Thoracic aorta (tissue), 2 donors: Measurements from ENCODE around the gene VSIG10L2. TPM values are rescaled to one million over a fixed set of nuclear protein-coding genes. Genes with fewer than 3 reads are reported as not detected.

Experiments
- ATAC-seq: fragments of 150-250 bp; one replicate; pipeline ENCODE4 v1.8.0; 2017; ENCODE audit warnings: low read depth; ENCODE audit not compliant: insufficient number of reproducible peaks, low FRiP score
- DNase-seq: peaks from one replicate; pipeline ENCODE4 v3.0.0-alpha.2; 2020; ENCODE audit warnings: low spot score
- H3K27ac ChIP-seq, 2 donors: fragments of 200-600 bp; sonication (generic); 1 replicate in 1 of 2; 2 replicates in 1 of 2; pipeline ENCODE4 v1.5.1; 2016; ENCODE audit warnings: mild to moderate bottlenecking in 2 of 2, moderate library complexity in 2 of 2
- H3K27me3 ChIP-seq: fragments of 200-600 bp; sonication (generic); replicated peaks from 2 replicates; pipeline ENCODE4 v1.6.0; 2016; ENCODE audit warnings: mild to moderate bottlenecking; ENCODE audit not compliant: insufficient read depth
- H3K36me3 ChIP-seq: fragments of 200-600 bp; sonication (generic); one replicate; pipeline ENCODE4 v1.5.1; 2016
- H3K4me1 ChIP-seq, 2 donors: fragments of 200-600 bp; sonication (generic); 1 replicate in 1 of 2; 2 replicates in 1 of 2; pipeline versions ENCODE4 v1.5.1 to v1.6.0; 2016; ENCODE audit warnings: low read depth in 2 of 2, mild to moderate bottlenecking in 1 of 2; ENCODE audit not compliant: control insufficient read depth in 1 of 2
- H3K4me3 ChIP-seq: fragments of 200-600 bp; sonication (generic); 2 replicates; pipeline ENCODE4 v1.5.1; 2016; ENCODE audit warnings: mild to moderate bottlenecking
- H3K9me3 ChIP-seq: fragments of 200-600 bp; sonication (generic); 2 replicates; pipeline ENCODE4 v1.5.1; 2016
- total RNA-seq, 2 donors: library from RNA; depleted of rRNA; stranded (reverse); fragments of >200 nt; gene quantifications; one replicate each; pipeline versions ENCODE4 v1.1.0 to v1.2.3, GENCODE V29; 2016
- TF ChIP-seq, protein P1 (sequence below): fragments of 200-600 bp; sonication (generic); IDR thresholded peaks from one replicate; pipeline ENCODE4 v1.5.1; 2019; ENCODE audit warnings: antibody characterized with exemption

The VSIG10L2 gene
- total RNA-seq, 2 donors from 2014 or later = not detected

DNA sequence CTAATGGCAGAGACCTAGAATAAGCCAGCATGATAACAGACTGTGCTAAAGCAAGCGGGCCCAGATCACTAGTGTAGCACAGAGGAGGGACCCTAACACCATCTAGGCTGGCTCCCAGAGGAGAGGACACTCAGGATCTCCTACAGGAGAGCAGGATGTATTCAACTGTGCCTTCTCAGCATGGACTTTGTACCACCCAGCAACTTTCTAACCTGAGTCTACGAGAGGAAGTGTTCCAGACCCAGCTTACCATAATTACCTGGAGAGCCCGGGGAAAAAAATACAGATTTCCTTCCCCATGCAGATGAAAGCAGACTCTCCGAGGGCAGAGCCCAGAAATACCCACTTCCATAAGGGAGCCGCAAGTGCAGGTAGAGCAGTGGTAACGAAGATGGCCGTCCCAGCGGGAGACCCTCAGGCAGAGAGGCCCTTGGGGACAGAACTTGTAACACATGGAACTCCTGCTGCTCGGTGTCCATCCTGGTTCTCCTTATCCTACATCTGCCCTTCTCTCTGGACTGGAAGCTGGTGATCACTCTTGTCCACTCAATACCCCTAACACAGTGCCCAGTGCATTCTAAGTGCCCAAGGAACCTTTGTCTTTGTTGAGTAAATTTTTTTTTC lies 21.3 kb upstream of the VSIG10L2 start:
- H3K27ac ChIP-seq = no peak overlapping the region
- H3K9me3 ChIP-seq = no peaks in the 10 kb centered on the region
- no peak overlapping the region for H3K4me3 ChIP-seq
- TF ChIP-seq, protein P1, sequence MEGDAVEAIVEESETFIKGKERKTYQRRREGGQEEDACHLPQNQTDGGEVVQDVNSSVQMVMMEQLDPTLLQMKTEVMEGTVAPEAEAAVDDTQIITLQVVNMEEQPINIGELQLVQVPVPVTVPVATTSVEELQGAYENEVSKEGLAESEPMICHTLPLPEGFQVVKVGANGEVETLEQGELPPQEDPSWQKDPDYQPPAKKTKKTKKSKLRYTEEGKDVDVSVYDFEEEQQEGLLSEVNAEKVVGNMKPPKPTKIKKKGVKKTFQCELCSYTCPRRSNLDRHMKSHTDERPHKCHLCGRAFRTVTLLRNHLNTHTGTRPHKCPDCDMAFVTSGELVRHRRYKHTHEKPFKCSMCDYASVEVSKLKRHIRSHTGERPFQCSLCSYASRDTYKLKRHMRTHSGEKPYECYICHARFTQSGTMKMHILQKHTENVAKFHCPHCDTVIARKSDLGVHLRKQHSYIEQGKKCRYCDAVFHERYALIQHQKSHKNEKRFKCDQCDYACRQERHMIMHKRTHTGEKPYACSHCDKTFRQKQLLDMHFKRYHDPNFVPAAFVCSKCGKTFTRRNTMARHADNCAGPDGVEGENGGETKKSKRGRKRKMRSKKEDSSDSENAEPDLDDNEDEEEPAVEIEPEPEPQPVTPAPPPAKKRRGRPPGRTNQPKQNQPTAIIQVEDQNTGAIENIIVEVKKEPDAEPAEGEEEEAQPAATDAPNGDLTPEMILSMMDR = no peak
- no peaks in the 10 kb centered on the region for H3K27me3 ChIP-seq
- DNase-seq (no peak), ATAC-seq (no peak)
- no peaks in the 10 kb centered on the region for H3K4me1 ChIP-seq
- H3K36me3 ChIP-seq = no peaks in the 10 kb centered on the region

DNA sequence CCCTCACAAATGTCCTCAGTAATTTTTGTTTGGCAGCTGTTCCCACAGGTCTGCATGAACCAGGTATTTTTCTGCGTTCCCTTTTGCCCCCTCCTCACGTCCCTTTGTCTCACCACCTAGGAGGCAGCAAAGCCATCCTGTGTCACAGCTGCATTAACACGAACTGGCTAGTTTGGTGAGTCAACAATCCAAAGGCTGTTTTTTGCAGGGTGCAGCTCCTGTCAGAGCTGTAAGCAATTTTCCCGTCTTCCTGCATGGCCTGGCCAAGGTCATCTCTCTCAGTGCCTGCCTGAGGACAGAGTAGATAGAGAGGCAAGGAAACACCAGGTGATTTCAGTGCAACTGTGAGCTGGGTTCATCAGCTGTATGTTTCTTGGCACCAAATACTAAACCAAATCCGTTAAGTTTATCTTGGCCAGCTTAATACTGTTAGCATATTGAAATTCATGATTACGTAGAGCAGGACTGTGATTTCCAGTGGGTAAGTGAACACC lies 20.6 kb upstream of the VSIG10L2 start:
- H3K9me3 ChIP-seq = no peaks in the 10 kb centered on the region
- no peak for ATAC-seq

DNA sequence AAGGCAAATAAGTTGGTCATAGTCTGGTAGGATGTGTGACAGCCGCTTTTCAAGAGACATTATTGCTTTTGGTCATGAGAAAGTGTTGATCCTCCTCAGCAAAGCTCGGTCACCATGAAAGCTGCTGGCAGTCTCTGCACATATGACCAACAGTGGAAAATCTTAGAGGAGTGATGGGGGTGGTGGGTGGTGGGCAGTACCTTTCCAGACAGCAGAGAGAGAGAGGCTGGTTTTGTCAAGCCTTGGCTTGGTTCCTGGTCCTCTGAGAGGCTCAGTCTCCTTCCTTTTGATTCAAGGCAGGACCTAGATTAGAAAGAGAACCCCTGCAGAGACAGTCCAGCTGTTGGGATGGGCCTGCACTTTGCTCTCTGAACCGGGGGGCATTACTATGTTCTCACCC lies 20.0 kb upstream of the VSIG10L2 start:
- TF ChIP-seq, protein P1 = no peak
- Histone ChIP-seq H3K36me3 (no peaks in the 10 kb centered on the region), H3K27me3 (no peaks in the 10 kb centered on the region), H3K27ac (no peak overlapping the region), H3K9me3 (no peaks in the 10 kb centered on the region), H3K4me1 (no peaks in the 10 kb centered on the region), H3K4me3 (no peak overlapping the region)
- ATAC-seq = no peak
- DNase-seq = no peak

More for the DNA sequence above, 20.6 kb upstream of the VSIG10L2 start:
- H3K4me1 ChIP-seq = no peaks in the 10 kb centered on the region
- no peak overlapping the region for H3K27ac ChIP-seq
- no peak overlapping the region for H3K4me3 ChIP-seq
- TF ChIP-seq, protein P1 = no peak
- no peak for DNase-seq
- H3K27me3 ChIP-seq = no peaks in the 10 kb centered on the region
- no peaks in the 10 kb centered on the region for H3K36me3 ChIP-seq

DNA sequence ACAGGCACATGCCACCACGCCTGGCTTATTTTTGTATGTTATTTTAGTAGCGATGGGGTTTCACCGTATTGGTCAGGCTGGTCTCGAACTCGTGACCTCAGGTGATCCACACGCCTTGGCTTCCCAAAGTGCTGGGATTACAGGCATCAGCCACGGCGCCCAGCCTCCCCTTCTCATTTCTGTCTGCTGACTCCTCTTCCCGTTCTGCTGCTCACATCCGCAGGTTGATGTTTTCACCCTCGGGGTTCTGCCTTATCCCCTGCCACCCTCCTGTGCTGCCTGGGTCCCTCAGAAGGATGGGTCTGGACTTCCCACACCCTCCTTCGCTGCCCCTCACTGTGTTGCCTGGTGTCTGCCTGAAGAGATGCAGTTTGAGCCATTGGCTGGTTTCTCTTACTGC lies 19.2 kb upstream of the VSIG10L2 start:
- no peaks in the 10 kb centered on the region for H3K27me3 ChIP-seq
- no peak overlapping the region for H3K4me3 ChIP-seq
- DNase-seq (no peak), ATAC-seq (no peak)
- H3K4me1 ChIP-seq = no peaks in the 10 kb centered on the region
- H3K36me3 ChIP-seq = no peaks in the 10 kb centered on the region
- TF ChIP-seq, protein P1 = no peak
- H3K27ac ChIP-seq = no peak overlapping the region
- H3K9me3 ChIP-seq = no peaks in the 10 kb centered on the region

DNA sequence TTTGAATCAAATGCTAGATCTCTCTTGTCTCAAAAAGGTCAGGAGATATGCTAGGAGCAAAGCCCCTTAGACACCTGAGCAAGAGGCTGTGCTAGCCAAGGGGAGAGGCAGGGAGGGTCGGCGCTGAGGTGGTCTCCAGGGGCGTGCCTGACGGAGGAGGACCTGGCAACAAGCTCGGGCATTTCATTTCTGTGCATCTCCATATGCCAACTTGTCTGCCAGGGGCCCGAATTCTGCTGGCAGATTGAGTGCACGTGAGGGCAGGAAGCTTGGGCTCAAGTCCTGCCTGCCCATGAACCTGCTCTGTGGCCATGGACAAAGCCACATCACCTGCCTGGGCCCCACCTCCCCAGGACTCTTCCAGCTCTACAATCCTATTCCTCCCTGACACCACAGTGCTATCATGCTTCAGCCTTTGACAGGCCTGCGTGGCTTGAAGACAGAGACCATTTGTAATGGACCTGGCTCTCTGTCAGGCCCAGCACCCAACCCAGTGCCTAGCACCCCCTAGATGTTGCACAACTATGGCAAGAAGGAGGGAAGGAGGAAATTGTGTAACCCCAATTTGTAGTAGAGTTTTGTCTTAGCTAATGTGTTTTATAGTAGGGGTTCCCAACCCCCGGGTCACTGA lies 16.3 kb upstream of the VSIG10L2 start:
- H3K36me3 ChIP-seq = no peaks in the 10 kb centered on the region
- no peaks in the 10 kb centered on the region for H3K4me1 ChIP-seq
- no peaks in the 10 kb centered on the region for H3K9me3 ChIP-seq
- TF ChIP-seq, protein P1 = no peak
- no peak for DNase-seq
- ATAC-seq = no peak
- H3K4me3 ChIP-seq = no peak overlapping the region
- H3K27me3 ChIP-seq = no peaks in the 10 kb centered on the region
- H3K27ac ChIP-seq = no peak overlapping the region
